Esophagus muscularis mucosa (tissue), 4 donors: ENCODE results near the gene ZSCAN9. TPM values are rescaled to one million over a fixed set of nuclear protein-coding genes. Genes with fewer than 3 reads are reported as not detected.

Source experiments
- DNase-seq: peaks from one replicate; pipeline ENCODE4 v3.0.0-alpha.2; 2017; ENCODE audit errors: extremely low spot score
- H3K27ac ChIP-seq, 4 donors: fragments of 200-600 bp; sonication (generic); replicated peaks in 1 of 4; 1 replicate in 3 of 4; 2 replicates in 1 of 4; pipeline ENCODE4 v1.5.1; 2016 to 2019; ENCODE audit warnings: mild to moderate bottlenecking in 1 of 4
- H3K27me3 ChIP-seq, 4 donors: fragments of 200-600 bp; sonication (generic); one replicate each; pipeline versions ENCODE4 v1.5.1 to v1.6.0; 2016 to 2019
- H3K36me3 ChIP-seq, 4 donors: fragments of 200-600 bp; sonication (generic); one replicate each; pipeline ENCODE4 v1.5.1; 2016 to 2019
- H3K4me1 ChIP-seq, 4 donors: fragments of 200-600 bp; sonication (generic); one replicate each; pipeline ENCODE4 v1.5.1; 2016 to 2019
- H3K4me3 ChIP-seq, 4 donors: fragments of 200-600 bp; sonication (generic); 1 replicate in 2 of 4; 2 replicates in 2 of 4; pipeline ENCODE4 v1.5.1; 2016 to 2019; ENCODE audit warnings: mild to moderate bottlenecking in 4 of 4, moderate library complexity in 1 of 4
- H3K9me3 ChIP-seq, 4 donors: fragments of 200-600 bp; sonication (generic); 1 replicate in 3 of 4; 2 replicates in 1 of 4; pipeline ENCODE4 v1.5.1; 2016 to 2019
- CTCF ChIP-seq, 3 experiments: fragments of 200-600 bp in 2 of 3; fragments of 450-650 bp in 1 of 3; sonication (generic) in 2 of 3; IDR thresholded peaks; one replicate each; pipeline ENCODE4 v1.5.1; 2017 to 2019; ENCODE audit warnings: antibody characterized with exemption in 3 of 3, mild to moderate bottlenecking in 2 of 3, moderate library complexity in 1 of 3
- EP300 ChIP-seq: sonication (generic); formaldehyde crosslinking; IDR thresholded peaks from one replicate; pipeline ENCODE4 v1.6.1; 2017; ENCODE audit warnings: antibody characterized with exemption
- POLR2A ChIP-seq: fragments of 450-650 bp; IDR thresholded peaks from one replicate; pipeline ENCODE4 v1.6.1; 2017; ENCODE audit warnings: antibody characterized with exemption, moderate library complexity, mild to moderate bottlenecking, low read depth
- POLR2AphosphoS5 ChIP-seq, 2 donors: sonication (generic); formaldehyde crosslinking; IDR thresholded peaks; one replicate each; pipeline ENCODE4 v1.6.1; 2017; ENCODE audit warnings: antibody characterized with exemption in 2 of 2
- WGBS: methylation state at CpG from one replicate; pipeline ENCODE4 v1.1.5; 2018; 5-methylcytosine and 5-hydroxymethylcytosine counted together
- intact Hi-C: fragments of 100-400 bp; cut with DNase I; formaldehyde crosslinking; loops from one replicate; pipeline ENCODE4 v1.15.1; 2023
- total RNA-seq, 4 donors: library from RNA; depleted of rRNA; stranded (reverse); fragments of >200 nt; gene quantifications; one replicate each; pipeline versions ENCODE4 v1.1.0 to v1.2.1, GENCODE V29; 2016

ZSCAN9 gene
- total RNA-seq, 4 donors from 2014 or later, result 11.4 to 15.4 (median 12.0) TPM

- no peak for DNase-seq
- intact Hi-C loops, result no loop called here
- peaks cover 0 to 63% (median 31%) of the 10 kb centered on the region in 4 donors for H3K27me3 ChIP-seq
- H3K4me1 ChIP-seq, result peaks cover 10 to 29% (median 17%) of the 10 kb centered on the region in 4 donors
- WGBS, result 66% methylated on average over 8 of the region's 8 CpGs
- H3K9me3 ChIP-seq, result no peaks in the 10 kb centered on the region
- H3K27ac ChIP-seq, result no peak overlapping the region
- H3K36me3 ChIP-seq, result no peaks in the 10 kb centered on the region
- no peak overlapping the region for H3K4me3 ChIP-seq
- TF ChIP-seq EP300 (no peak), POLR2AphosphoS5 (IDR thresholded peaks at IDR 0.05) (no peak), CTCF (IDR thresholded peaks at IDR 0.05) (no peak), POLR2A (no peak)
Measured at GRCh38 chr6:28215425-28215824, 9.7 kb upstream of the ZSCAN9 start.

- TF ChIP-seq POLR2AphosphoS5 (IDR thresholded peaks at IDR 0.05) (no peak), EP300 (no peak), CTCF (IDR thresholded peaks at IDR 0.05) (no peak), POLR2A (no peak)
- no peak overlapping the region for H3K27ac ChIP-seq
- DNase-seq, result no peak
- H3K9me3 ChIP-seq, result no peaks in the 10 kb centered on the region
- WGBS, result 92% methylated on average over 12 of the region's 12 CpGs
- intact Hi-C loops, result no loop called here
- H3K4me1 ChIP-seq, result peaks cover 10 to 17% (median 13%) of the 10 kb centered on the region in 4 donors
- peaks cover 0 to 56% (median 10%) of the 10 kb centered on the region in 4 donors for H3K27me3 ChIP-seq
- peak overlapping the region; percentile 65 to 67 (median 66) for H3K4me3 ChIP-seq
- no peaks in the 10 kb centered on the region for H3K36me3 ChIP-seq
Measured at GRCh38 chr6:28217890-28218289, 7.2 kb upstream of the ZSCAN9 start.

- intact Hi-C loops, result no loop called here
- peaks cover 10 to 16% (median 13%) of the 10 kb centered on the region in 4 donors for H3K4me1 ChIP-seq
Measured at GRCh38 chr6:28218312-28219248, 6.5 kb upstream of the ZSCAN9 start.

GRCh38 chr6:28220257-28221133 is 4.6 kb upstream of the ZSCAN9 start:
- 36% methylated on average over 6 of the region's 6 CpGs for WGBS
- DNase-seq, result no peak
- H3K27me3 ChIP-seq, result peaks cover 0 to 31% (median 4%) of the 10 kb centered on the region in 4 donors
- H3K27ac ChIP-seq, result no peak overlapping the region
- intact Hi-C loops, result no loop called here
- no peaks in the 10 kb centered on the region for H3K36me3 ChIP-seq
- TF ChIP-seq POLR2AphosphoS5 (IDR thresholded peaks at IDR 0.05) (no peak), EP300 (no peak), POLR2A (no peak), CTCF (IDR thresholded peaks at IDR 0.05) (no peak)
- H3K4me3 ChIP-seq, result no peak overlapping the region
- no peaks in the 10 kb centered on the region for H3K9me3 ChIP-seq
- peaks cover 14 to 23% (median 18%) of the 10 kb centered on the region in 4 donors for H3K4me1 ChIP-seq

More at GRCh38 chr6:28218312-28219248, 6.5 kb upstream of the ZSCAN9 start:
- Histone ChIP-seq H3K9me3 (no peaks in the 10 kb centered on the region), H3K27ac (peak overlapping the region; percentile 63 to 79 (median 69)), H3K36me3 (no peaks in the 10 kb centered on the region), H3K4me3 (peak overlapping the region; percentile 65 to 67 (median 66)), H3K27me3 (peaks cover 0 to 51% (median 7%) of the 10 kb centered on the region in 4 donors)
- DNase-seq, result peak; percentile 94
- TF ChIP-seq POLR2AphosphoS5 (IDR thresholded peaks at IDR 0.05) (peak; percentile 19 to 65), CTCF (IDR thresholded peaks at IDR 0.05) (no peak)
- 13% methylated on average over 38 of the region's 56 CpGs for WGBS
